ENCODE data around the gene EFCAB6. TPM values are rescaled to one million over a fixed set of nuclear protein-coding genes. Genes with fewer than 3 reads are reported as not detected.

The EFCAB6 gene
- total and polyA plus RNA-seq, 2 of the 13 experiments (the other 11 are each of a cell fraction or from before 2014, with no cell fraction given): not detected

- H3K4me3 ChIP-seq (replicated peaks in 1 of 3; ENCODE audit: insufficient read depth in 1 of 3, low read depth in 2 of 3, low read length in 3 of 3): no peak overlapping the region
- intact Hi-C loops (cut with micrococcal nuclease; ENCODE audit: unreplicated experiment): no loop called here
- no peaks in the 10 kb centered on the region for H4K20me1 ChIP-seq (ENCODE audit: insufficient read depth, low read length)
- TF ChIP-seq POLR2AphosphoS5 (IDR thresholded peaks at IDR 0.05; ENCODE audit: low read depth, low read length) (no peak), ZNF350 (CRISPR knock-in tag; IDR thresholded peaks at IDR 0.05; ENCODE audit: borderline replicate concordance, low read depth) (no peak), ESRRA (CRISPR knock-in tag; IDR thresholded peaks at IDR 0.05; ENCODE audit: low read depth) (no peak), ZNF33A (CRISPR knock-in tag; IDR thresholded peaks at IDR 0.05; ENCODE audit: borderline replicate concordance) (no peak), ZNF850 (CRISPR knock-in tag; conservative IDR thresholded peaks at IDR 0.05) (no peak), ZBTB42 (CRISPR knock-in tag; IDR thresholded peaks at IDR 0.05) (no peak), ZNF224 (CRISPR knock-in tag; IDR thresholded peaks at IDR 0.05) (no peak)
- in situ Hi-C loops (cut with HindIII; ENCODE audit: extremely low pct_ligation_motif_present, low pct_unique_long_range_greater_than_20kb): no loop called here
- H3K36me3 ChIP-seq (replicated peaks in 1 of 2; ENCODE audit: control insufficient read depth in 1 of 2, insufficient read depth in 2 of 2, low read length in 2 of 2): no peaks in the 10 kb centered on the region
- ATAC-seq (no peak), DNase-seq (ENCODE audit: low spot score) (no peak), FAIRE-seq (no peak)
- peaks cover 1 to 35% of the 10 kb centered on the region in 2 experiments; a peak in 2 of 5 replicates for H3K27me3 ChIP-seq (ENCODE audit: control insufficient read depth in 1 of 2, insufficient read depth in 2 of 2, low read length in 2 of 2)
- ChIA-PET POLR2A (no interaction called here), CTCF (ENCODE audit: low intra/inter-chr PET ratio, low total read pairs) (no interaction called here)
- BruUV-seq (replicated peaks): no TSS peak
- no peak overlapping the region for H3K27ac ChIP-seq (ENCODE audit: extremely low read length, insufficient read depth, low read length)
- 24% methylated on average over 10 of the region's 12 CpGs for WGBS (ENCODE audit: low lambda C conversion rate)
- no peaks in the 10 kb centered on the region for H3K79me2 ChIP-seq (ENCODE audit: insufficient read depth, low read length)
- no peak overlapping the region for H2AFZ ChIP-seq (ENCODE audit: low read length)
- no peak overlapping the region for H3K4me2 ChIP-seq (ENCODE audit: low read depth, low read length)
- no peaks in the 10 kb centered on the region for H3K9me3 ChIP-seq (ENCODE audit: low read length)
- no peak overlapping the region for H3K9ac ChIP-seq (ENCODE audit: insufficient read depth, low read depth, low read length)
- no peaks in the 10 kb centered on the region for H3K4me1 ChIP-seq (ENCODE audit: insufficient read depth, low read length)
Measured at GRCh38 chr22:43528601-43529360, 283.3 kb downstream of the EFCAB6 start.

GRCh38 chr22:43526946-43527345 lies 285.2 kb downstream of the EFCAB6 start:
- Histone ChIP-seq H3K9me3 (ENCODE audit: low read length) (no peaks in the 10 kb centered on the region), H3K27me3 (ENCODE audit: control insufficient read depth in 1 of 2, insufficient read depth in 2 of 2, low read length in 2 of 2) (peaks cover 0 to 28% of the 10 kb centered on the region in 2 experiments; a peak in 2 of 5 replicates), H3K4me3 (replicated peaks in 1 of 3; ENCODE audit: insufficient read depth in 1 of 3, low read depth in 2 of 3, low read length in 3 of 3) (no peak overlapping the region), H3K27ac (ENCODE audit: extremely low read length, insufficient read depth, low read length) (no peak overlapping the region), H3K4me2 (ENCODE audit: low read depth, low read length) (no peak overlapping the region), H4K20me1 (ENCODE audit: insufficient read depth, low read length) (no peaks in the 10 kb centered on the region), H3K36me3 (replicated peaks in 1 of 2; ENCODE audit: control insufficient read depth in 1 of 2, insufficient read depth in 2 of 2, low read length in 2 of 2) (no peaks in the 10 kb centered on the region), H3K9ac (ENCODE audit: insufficient read depth, low read depth, low read length) (no peak overlapping the region), H3K4me1 (ENCODE audit: insufficient read depth, low read length) (no peaks in the 10 kb centered on the region), H2AFZ (ENCODE audit: low read length) (no peak overlapping the region), H3K79me2 (ENCODE audit: insufficient read depth, low read length) (no peaks in the 10 kb centered on the region)
- in situ Hi-C loops (cut with HindIII; ENCODE audit: extremely low pct_ligation_motif_present, low pct_unique_long_range_greater_than_20kb): no loop called here
- ATAC-seq: no peak
- intact Hi-C loops (cut with micrococcal nuclease; ENCODE audit: unreplicated experiment): no loop called here
- no peak for TF ChIP-seq CHD4 (IDR thresholded peaks at IDR 0.05; ENCODE audit: borderline replicate concordance, low read length)
- TF ChIP-seq AGO2 (optimal IDR thresholded peaks at IDR 0.05; ENCODE audit: low read depth, low read length): no peak
- TF ChIP-seq ZNF33A (CRISPR knock-in tag; IDR thresholded peaks at IDR 0.05; ENCODE audit: borderline replicate concordance): no peak
- no peak for TF ChIP-seq CHCHD3 (CRISPR knock-in tag; IDR thresholded peaks at IDR 0.05)
- TF ChIP-seq ZIK1 (CRISPR knock-in tag; IDR thresholded peaks at IDR 0.05; ENCODE audit: borderline replicate concordance, low read depth): no peak
- no peak for TF ChIP-seq KLF9 (CRISPR knock-in tag; IDR thresholded peaks at IDR 0.05; ENCODE audit: low read depth)
- no peak for TF ChIP-seq LBX2 (CRISPR knock-in tag; IDR thresholded peaks at IDR 0.05; ENCODE audit: borderline replicate concordance)
- no peak for TF ChIP-seq SP5 (CRISPR knock-in tag; IDR thresholded peaks at IDR 0.05; ENCODE audit: borderline replicate concordance, low read depth)
- WGBS (ENCODE audit: low lambda C conversion rate): 0% methylated on average over 1 of the region's 5 CpGs
- no TSS peak for BruUV-seq (replicated peaks)
- no peak for DNase-seq (ENCODE audit: low spot score)
- no peak for FAIRE-seq
- CTCF ChIA-PET (ENCODE audit: low intra/inter-chr PET ratio, low total read pairs): no interaction called here
- POLR2A ChIA-PET: no interaction called here

All from HepG2 (cell line).